Measurements from ENCODE around the gene KLF3. TPM values are rescaled to one million over a fixed set of nuclear protein-coding genes. Genes with fewer than 3 reads are reported as not detected.
"Not testable (repeated sequence)": the region's sequence is repeated elsewhere in the genome, so short reads cannot be mapped to it uniquely, and the experiment has no call there.

The KLF3 gene
- 10 to 100 TPM; 20.6 to 29.5 TPM for total RNA-seq
- long read RNA-seq, partial matches to known transcripts = 3 of 3 reads
- long read RNA-seq, other reads (novel, unspliced or antisense) = 0 of 3 reads

DNA sequence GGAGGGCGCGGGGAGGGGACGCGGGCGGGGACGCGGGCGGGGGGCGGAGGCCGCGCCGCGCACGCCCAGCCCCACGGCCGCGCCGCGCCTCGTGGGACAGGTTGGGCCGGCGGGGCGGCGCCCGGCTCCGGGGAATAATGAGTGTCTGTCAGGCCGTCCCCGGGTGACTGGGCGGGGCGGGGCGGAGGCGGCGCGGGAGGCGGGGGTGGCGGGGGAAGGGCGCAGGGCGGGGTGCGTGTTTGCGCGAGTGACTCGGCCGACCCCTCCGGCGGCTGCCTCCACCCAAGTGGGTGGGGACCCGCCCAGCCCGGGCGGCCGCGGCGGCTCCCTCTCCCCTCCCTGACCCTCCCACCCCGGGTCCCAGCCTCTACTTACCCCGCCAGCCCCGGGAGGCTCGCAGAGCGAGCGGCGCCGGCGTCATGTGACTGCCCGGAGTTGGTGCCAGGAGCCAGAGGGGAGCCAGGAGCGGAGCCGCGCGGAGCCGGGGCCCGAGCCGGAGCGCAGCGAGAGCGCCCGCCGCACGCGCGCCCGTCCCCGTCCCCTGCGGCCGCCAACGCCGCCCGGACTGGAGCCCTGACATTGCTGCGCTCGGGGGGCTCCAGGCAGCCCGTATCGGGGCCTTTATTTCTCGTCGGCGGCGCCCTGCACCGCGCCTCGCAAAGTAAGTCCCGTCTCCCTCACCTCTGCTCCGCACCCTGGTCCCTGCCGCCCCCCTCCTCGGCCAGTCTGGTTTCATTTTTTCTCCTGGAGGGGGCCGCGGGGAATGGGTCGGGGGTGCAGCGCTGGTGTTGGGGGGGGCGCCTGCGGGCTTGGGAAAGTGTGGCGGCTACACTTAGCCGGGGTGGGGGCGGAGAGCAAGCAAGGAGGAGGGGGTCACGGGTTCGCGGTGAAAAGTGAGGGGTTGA, at the start of gene KLF3:
Gene KLF3 (plus strand): TSS at position 399 of the 905 bp plus-strand sequence. CDS start 16,427 bp downstream, outside the sequence.
- ATAC-seq = peak; percentile 84 to 91
- DNase-seq = peak; percentile 96
- intact Hi-C loops (cut with DNase I) = loop anchor here in 1 of 2 donors (2.0 kb wide), 1 partner anchor 345 kb away; no protein-coding TSS in a partner anchor

DNA sequence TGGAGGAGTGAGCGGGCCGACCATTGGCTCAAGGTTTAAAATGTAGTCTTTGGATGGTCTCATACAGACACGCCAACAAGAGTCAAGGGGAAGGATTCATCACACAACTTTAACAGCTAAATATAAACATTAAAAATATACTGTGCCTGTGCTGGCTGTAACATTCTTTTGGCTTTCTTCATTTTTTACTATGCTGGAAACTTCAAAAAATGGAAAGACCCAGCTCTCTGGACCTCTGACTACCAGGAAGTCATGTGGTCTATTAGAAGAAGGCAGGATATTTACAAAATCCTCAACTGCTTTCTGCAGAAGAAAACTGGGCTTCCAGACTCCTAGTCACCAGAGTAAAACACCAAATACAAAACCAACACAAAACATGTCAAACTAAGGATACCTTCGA, 49.8 kb upstream of the KLF3 start:
- ATAC-seq (no peak), DNase-seq (no peak)
- intact Hi-C loops (cut with DNase I) = no loop called here

DNA sequence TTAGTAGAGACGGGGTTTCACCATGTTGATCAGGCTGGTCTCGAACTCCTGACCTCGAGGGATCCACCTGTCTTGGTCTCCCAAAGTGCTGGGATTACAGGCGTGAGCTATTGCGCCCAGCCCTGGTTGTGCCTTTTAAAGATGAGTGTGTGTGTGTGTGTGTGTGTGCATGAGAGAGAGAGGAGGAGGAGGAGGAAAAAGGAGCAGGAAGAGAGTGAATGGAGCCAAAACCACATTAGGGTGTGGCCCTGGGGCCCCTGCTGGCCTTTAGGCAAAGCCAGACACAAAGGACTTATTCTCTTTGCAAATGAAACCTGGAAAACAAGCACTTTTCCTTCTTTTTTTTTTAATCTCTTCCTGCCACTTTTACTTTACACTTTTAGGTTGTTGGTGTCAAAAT, 48.2 kb upstream of the KLF3 start:
- intact Hi-C loops (cut with DNase I) = no loop called here
- ATAC-seq = no peak
- no peak for DNase-seq

DNA sequence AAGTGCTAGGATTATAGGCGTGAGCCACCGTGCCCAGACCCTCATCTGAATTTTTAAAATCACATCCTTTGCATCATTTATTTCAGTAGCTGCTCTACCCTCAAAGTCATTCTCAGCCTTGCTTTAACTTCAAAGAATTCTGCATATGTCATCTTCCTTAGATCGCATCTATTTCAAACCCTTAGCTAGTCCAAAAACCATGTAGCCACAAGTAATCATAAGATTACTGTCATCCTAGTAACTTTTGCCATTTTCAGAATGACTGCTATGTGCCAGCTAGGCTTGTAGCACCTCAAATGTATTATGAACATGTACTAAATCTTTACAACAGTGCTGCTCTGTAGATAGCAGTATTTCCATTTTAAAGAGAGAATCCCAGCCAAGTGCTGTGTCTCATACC, 45.5 kb upstream of the KLF3 start:
- ATAC-seq = no peak
- intact Hi-C loops (cut with DNase I) = no loop called here
- no peak for DNase-seq

DNA sequence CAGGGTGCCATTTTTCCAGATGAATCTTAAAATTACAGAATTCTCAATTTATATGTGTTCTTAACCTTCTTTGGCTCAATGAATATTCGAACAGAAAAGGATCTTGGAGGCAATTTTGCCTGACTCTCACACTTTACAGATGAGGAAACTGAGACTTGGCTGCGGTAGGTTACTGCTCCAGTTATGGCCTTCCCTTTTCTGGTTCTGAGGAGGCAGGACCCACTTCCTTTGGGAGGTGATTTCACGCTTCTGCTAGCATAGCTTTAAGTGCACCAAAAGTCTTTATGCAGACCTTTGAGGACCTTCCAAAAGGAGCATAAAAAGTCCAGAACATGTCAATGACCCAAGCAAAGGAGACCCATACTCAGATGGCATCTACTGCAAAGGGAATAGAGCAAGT, 44.7 kb upstream of the KLF3 start:
- DNase-seq = no peak
- intact Hi-C loops (cut with DNase I) = no loop called here
- ATAC-seq = no peak

DNA sequence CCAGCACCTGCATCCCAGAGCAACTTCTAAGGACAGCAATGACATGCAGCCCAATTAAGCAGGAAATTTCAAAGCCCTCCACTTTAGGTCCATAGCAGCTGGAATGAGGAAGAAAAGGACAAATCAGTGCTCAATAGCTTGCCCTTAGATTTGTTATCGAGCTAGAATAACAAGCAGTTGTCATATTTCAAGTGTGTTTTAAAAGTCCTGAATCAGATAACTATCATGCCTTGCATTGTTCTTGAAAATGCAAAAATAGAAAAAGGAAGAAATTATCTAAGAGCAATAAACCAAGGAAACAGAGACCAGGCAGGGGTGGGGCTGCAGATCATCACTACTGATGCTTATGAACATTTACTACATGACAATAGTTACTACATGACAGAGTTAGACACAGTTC, 43.9 kb upstream of the KLF3 start:
- ATAC-seq (no peak), DNase-seq (no peak)
- intact Hi-C loops (cut with DNase I) = no loop called here

DNA sequence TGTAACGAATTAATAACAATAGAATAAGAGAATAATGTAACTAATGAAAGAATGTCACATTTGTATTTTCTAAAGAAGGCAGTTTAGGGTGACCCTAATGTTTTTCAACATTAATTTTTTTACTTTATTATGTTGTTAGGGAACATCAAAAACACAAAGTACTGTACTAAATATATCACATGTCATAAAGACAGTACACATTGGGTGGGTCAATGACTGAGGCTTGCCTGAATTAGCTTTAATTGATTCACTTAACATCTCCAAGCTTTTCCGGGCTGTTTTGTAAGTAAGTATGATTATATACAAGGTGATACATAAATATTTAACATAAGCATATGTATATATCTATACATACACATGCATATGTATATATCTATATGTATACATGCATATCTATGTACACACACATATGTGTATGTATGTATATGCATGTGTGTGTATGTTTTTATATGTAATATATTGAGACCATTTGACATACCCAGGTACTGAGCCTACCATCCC, 43.4 kb upstream of the KLF3 start:
- intact Hi-C loops (cut with DNase I) = no loop called here
- DNase-seq (no peak), ATAC-seq (no peak)

DNA sequence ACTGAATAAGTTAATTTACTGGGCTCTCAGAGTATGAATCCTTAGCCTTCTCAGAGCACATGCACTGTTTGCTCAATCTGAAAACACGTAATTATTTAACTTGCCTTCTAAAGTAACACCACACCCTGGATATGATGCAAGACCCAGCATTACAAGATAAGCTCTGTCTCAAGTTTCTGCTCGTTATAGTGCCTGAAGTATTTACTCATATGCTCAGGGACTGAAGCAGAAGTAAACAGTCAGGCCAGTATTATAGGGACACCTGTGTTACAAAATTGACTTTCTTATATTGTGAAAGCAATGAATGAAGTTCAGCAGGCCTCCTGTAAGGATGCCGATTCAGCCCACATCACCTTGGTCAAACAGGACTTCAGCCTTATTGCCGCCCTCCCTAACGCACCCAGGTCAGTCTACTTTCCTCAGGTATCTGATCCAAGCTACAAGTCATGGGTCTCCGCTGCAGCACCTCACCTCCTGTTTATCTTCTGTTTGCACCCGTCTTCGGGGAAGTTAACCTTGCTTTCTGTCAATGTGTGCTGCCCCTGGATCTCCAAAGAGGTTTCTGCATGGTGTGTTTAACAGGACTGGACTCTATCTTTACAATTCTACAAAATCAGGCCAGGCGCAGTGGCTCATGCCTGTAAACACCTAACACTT, 42.8 kb upstream of the KLF3 start:
- intact Hi-C loops (cut with DNase I) = no loop called here
- DNase-seq = no peak
- peak; percentile 82 to 97 for ATAC-seq

DNA sequence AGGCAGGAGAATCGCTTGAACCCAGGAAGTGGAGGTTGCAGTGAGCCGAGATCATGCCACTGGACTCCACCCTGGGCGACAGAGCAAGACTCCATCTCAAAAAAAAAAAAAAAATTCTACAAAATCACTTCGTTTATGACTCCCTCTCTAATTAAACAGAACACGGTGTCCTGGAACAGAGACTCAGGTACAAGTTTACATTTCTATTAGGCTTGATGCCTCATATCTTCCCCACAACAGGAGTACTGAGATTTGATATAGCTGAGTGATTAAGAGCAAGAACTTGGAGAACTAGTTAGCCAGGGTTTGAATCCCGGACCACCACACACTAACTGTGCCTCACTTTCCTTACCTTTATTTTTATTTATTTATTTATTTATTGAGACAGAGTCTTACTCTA, 42.2 kb upstream of the KLF3 start:
- DNase-seq = no peak
- no peak for ATAC-seq
- intact Hi-C loops (cut with DNase I) = no loop called here

DNA sequence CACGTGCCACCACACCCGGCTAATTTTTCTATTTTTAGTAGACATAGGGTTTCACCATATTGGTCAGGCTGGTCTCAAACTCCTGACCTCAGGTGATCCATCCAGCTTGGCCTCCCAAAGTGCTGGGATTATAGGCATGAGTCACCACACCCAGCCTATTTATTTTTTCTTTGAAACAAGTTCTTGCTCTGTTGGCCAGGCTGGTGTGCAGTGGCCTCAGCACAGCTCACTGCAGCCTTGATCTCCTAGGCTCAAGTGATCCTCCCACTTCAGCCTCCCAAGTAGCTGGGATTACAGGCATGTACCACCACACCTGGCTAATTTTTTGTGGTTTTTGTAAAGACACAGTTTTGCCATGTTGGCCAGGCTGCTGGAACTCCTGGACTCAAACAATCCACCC, 41.7 kb upstream of the KLF3 start:
- intact Hi-C loops (cut with DNase I); DNase-seq; ATAC-seq: not testable (repeated sequence)

DNA sequence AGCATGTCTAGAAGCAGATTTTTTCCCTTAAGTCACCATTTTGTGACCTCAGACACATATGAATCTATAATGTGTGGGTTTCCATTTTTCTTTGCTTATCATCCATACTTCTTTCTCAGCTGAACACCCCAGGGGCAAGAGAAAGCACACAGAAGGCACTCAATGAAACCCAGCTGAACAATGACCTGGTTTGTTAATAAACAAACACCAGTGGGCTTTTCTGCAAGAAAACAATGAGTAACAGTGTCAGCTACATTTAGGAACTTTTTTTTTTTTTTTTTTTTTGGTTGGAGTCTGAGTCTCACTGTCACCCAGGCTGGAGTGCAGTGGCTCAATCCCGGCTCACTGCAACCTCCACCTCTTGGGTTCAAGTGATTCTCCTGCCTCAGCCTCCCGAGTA, 40.7 kb upstream of the KLF3 start:
- no peak for DNase-seq
- no peak for ATAC-seq
- intact Hi-C loops (cut with DNase I) = no loop called here

DNA sequence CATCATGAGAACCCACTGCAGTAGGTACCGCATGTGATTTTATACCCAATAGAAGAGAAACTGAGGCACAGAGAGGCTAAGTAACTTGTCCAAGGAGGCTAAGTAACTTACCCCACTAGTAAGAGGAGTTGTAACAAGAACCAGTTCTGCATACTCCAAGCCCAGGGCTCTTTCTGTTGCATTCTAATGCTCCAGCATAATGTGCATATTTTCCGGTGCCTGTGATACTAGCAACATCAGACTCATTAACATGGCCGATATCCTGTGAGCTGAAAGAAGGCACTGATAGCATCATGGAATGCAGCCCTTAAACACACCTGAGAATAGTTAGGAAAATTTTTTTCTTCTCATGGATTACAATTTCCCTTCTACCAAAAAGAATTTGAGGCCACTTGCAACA, 39.7 kb upstream of the KLF3 start:
- ATAC-seq (no peak), DNase-seq (no peak)
- intact Hi-C loops (cut with DNase I) = no loop called here

DNA sequence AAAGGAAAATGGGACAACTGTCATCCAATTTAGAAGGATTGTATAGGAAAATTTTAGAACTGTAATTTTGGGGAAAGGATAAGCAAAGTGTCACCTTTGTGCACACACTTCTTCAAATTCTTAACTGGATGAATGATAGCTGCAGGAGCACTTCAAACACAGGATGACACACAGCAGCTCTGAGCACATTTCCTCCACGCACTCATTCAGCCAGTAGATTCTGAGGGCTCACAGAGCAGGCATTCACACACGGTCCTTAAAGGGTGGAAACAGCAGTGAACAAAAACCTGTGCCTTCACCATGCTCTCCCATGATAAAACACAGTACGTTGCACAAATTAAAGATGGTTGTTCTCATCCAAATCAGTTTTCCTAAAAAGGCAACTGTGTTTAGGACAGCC, 38.5 kb upstream of the KLF3 start:
- intact Hi-C loops (cut with DNase I) = no loop called here
- DNase-seq (no peak), ATAC-seq (no peak)

DNA sequence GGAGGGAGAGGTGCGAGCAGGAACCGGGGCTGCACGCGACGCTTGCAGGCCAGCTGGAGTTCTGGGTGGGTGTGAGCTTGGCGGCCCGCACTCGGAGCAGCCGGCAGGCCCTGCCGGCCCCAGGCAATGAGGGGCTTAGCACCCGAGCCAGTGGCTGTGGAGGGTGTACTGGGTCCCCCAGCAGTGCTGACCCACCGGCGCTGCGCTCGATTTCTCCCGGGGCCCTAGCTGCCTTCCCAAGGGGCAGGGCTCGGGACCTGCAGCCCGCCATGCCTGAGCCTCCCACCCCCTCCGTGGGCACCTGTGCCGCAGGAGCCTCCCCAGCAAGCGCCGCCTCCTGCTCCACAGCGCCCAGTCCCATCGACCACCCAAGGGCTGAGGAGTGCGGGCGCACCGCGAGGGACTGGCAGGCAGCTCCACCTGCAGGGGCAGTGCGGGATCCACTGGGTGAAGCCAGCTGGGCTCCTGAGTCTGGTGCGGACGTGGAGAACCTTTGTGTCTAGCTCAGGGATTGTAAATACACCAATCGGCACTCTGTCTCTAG, 37.0 kb upstream of the KLF3 start:
- DNase-seq; ATAC-seq; intact Hi-C loops (cut with DNase I): not testable (repeated sequence)

DNA sequence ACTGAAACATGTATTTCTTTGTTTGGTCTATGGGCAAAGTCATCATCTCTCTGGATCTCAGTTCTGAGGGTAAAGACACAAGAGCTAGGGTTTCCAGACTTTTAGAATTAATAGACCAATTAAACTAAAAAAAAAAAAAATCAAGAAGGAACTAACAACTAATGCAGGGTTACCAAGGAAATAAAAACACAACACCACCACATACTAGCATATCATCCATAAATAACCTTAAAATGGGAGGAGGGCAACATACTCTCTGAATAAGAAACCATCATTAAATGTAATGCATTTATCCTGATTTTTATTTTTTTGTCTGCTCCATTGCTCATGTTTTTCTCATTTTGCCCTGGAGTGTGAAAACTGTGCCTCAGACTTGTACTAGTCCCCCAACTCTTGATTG, 33.5 kb upstream of the KLF3 start:
- ATAC-seq (no peak), DNase-seq (no peak)
- intact Hi-C loops (cut with DNase I) = no loop called here

DNA sequence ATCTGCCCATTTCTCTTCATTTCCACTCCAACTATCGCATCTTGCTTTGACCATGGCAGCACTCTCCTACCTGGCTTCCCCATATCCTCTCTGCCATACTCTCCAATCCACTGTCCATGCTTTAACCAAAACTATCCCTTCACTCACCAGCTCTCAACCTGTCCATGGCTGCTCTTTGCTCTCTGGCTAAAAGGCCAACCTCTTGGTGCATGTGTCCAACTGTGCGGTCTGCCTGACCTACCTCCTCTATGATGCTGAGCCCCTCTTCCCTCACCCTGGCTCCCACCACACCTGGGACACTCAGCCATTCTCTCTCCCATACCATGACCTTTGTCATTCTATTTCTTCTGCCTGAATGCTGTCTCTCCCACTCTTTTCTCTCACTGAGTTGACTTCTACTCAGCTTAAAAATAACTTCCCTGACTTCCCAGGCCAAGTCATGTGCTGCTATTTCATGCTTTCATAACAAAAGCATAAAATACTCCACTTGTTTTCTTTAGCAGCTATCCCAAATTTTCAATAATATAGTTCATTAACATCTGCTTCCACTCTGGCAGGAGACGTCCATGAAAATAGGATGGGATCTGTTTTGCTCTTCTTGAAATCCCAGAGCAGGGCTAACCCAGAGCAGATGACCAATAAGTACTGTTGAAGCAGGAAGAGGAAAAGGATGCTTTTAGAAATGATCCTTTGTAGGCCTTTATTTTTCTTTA, 29.8 kb upstream of the KLF3 start:
- DNase-seq = no peak
- ATAC-seq = peak in 1 of 2 donors; percentile 47
- intact Hi-C loops (cut with DNase I) = no loop called here

DNA sequence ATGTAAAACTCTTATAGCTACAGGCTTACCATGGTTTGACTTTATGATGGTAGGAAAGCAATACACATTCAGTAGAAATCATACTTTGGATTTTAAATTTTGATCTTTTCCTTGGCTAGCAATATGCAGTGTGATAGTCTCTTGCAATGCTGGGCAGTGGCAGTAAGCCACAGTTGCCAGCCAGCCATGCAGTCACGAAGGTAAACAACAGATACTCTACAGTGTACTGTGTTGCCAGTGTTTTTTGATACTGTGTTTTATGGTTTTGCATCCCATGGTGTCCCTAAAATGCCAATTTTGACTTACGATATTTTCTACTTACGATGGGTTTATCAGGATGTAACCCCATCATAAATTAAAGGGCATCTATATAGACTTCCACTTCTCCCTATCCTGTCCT, 24.8 kb upstream of the KLF3 start:
- DNase-seq (no peak), ATAC-seq (no peak)
- intact Hi-C loops (cut with DNase I) = no loop called here

DNA sequence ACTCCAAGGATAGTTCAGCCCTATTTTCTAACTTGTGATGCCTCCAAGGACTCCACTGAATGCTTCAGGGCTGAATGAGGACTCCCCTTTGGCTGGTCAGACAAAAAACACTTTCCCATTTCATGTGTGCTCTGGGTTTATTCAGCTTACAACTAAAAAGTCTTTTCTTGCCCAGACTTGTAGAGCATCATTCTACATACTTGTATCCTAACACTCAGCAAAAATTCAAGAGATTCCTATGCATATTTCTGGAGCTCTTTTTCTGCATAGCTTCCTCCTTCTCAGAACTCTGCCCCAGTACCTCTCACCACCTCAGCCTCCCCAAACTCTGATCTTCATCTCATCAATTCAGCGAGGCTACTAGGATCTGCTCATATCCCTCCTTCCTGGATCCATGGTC, 22.2 kb upstream of the KLF3 start:
- intact Hi-C loops (cut with DNase I) = loop anchor here in 1 of 2 donors (10.0 kb wide), 1 partner anchor 57 kb away; no protein-coding TSS in a partner anchor
- DNase-seq (no peak), ATAC-seq (no peak)

DNA sequence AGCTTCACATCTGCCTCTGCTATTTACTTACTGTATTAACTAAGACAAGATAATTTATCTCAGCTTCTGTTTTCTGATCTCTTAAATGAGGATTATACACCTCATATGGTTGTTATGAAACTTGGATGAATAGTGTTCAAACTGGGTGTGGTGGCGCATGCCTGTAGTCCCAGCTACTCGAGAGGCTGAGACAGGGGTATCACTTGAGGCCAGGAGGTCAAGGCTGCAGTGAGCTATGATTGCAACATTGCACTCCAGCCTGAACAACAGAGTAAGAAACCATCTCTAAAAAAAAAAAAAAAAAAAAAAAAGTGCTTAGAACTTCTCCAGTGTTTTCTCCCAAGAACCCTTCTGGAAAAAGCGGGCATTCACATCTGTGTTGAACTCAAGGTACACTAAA, 19.8 kb upstream of the KLF3 start:
- no peak for DNase-seq
- no peak for ATAC-seq
- intact Hi-C loops (cut with DNase I) = loop anchor here in 1 of 2 donors (10.0 kb wide), 1 partner anchor 59 kb away; no protein-coding TSS in a partner anchor

Measured in left cardiac atrium (tissue), 4 donors.